IMR-90 (cell line): ENCODE results near the gene OCEL1. TPM values are rescaled to one million over a fixed set of nuclear protein-coding genes. Genes with fewer than 3 reads are reported as not detected.

Experiments
- ATAC-seq: fragments of 200-7000 bp; cut with Tn5 transposase; 2 replicates; pipeline ENCODE4 v1.9.1; 2020; ENCODE audit warnings: low read depth, mild to moderate bottlenecking, moderate library complexity
- BruUV-seq: library from RNA; stranded (reverse); fragments of 400-500 nt; replicated peaks from 2 replicates; lab custom pipeline; 2021; lab: Mats Ljungman, UMichigan
- CTCF ChIA-PET: fragments of 300-600 bp; formaldehyde crosslinking; extraction: SDS; loops from one replicate; lab custom pipeline; 2021; ENCODE audit warnings: antibody characterized with exemption; lab: Yijun Ruan, JAX
- POLR2A ChIA-PET: fragments of 300-600 bp; sonication (Branson Sonifier 250); formaldehyde crosslinking; loops from one replicate; lab custom pipeline; 2022; ENCODE audit warnings: antibody characterized with exemption; ENCODE audit not compliant: unreplicated experiment; lab: Charles Lee
- DNase-seq: peaks from one replicate; pipeline ENCODE4 v3.0.0; 2013
- H2AFZ ChIP-seq: replicated peaks from 2 replicates; pipeline ENCODE3; 2013; ENCODE audit warnings: low read length, mild to moderate bottlenecking; ENCODE audit not compliant: poor library complexity
- H2AK5ac ChIP-seq: 2 replicates; pipeline ENCODE4 v1.6.1; 2013; ENCODE audit warnings: low read depth, low read length, inconsistent platforms
- H2AK9ac ChIP-seq: replicated peaks from 2 replicates; pipeline ENCODE3; 2013; ENCODE audit warnings: mild to moderate bottlenecking, low read depth, low read length, moderate library complexity; ENCODE audit not compliant: poor library complexity
- H2BK120ac ChIP-seq: 2 replicates; pipeline ENCODE4 v1.6.1; 2013; ENCODE audit warnings: low read depth, low read length, inconsistent platforms
- H2BK15ac ChIP-seq: 3 replicates; pipeline ENCODE4 v1.6.1; 2013; ENCODE audit warnings: low read depth, low read length, inconsistent platforms
- H2BK20ac ChIP-seq: 2 replicates; pipeline ENCODE4 v1.6.1; 2013; ENCODE audit warnings: low read depth, mild to moderate bottlenecking, inconsistent platforms, low read length, moderate library complexity
- H2BK5ac ChIP-seq: 2 replicates; pipeline ENCODE4 v1.6.1; 2013; ENCODE audit warnings: mild to moderate bottlenecking, low read depth, low read length, inconsistent platforms; ENCODE audit not compliant: poor library complexity, severe bottlenecking
- H3K14ac ChIP-seq: replicated peaks from 2 replicates; pipeline ENCODE4 v1.6.1; 2013; ENCODE audit warnings: low read depth, low read length, inconsistent platforms
- H3K18ac ChIP-seq: 2 replicates; pipeline ENCODE4 v1.6.1; 2013; ENCODE audit warnings: low read depth, low read length, control low read depth
- H3K23ac ChIP-seq: 2 replicates; pipeline ENCODE4 v1.6.1; 2013; ENCODE audit warnings: low read depth, low read length, inconsistent platforms
- H3K27ac ChIP-seq: 2 replicates; pipeline ENCODE4 v1.5.1; 2013; ENCODE audit warnings: mild to moderate bottlenecking, control low read depth, low read length; ENCODE audit not compliant: insufficient read depth
- H3K27me3 ChIP-seq: 2 replicates; pipeline ENCODE4 v1.6.1; 2013; ENCODE audit warnings: low read length; ENCODE audit not compliant: control insufficient read depth, insufficient read depth
- H3K36me3 ChIP-seq: 2 replicates; pipeline ENCODE4 v1.6.1; 2013; ENCODE audit warnings: low read length, mixed read lengths; ENCODE audit not compliant: control insufficient read depth, insufficient read depth
- H3K4ac ChIP-seq: 2 replicates; pipeline ENCODE4 v1.6.1; 2013; ENCODE audit warnings: low read depth, low read length, inconsistent platforms
- H3K4me1 ChIP-seq: 2 replicates; pipeline ENCODE4 v1.6.1; 2013; ENCODE audit warnings: low read length, mixed read lengths; ENCODE audit not compliant: control insufficient read depth, insufficient read depth
- H3K4me2 ChIP-seq: 2 replicates; pipeline ENCODE4 v1.6.1; 2013; ENCODE audit warnings: low read depth, mild to moderate bottlenecking, control low read depth, low read length, moderate library complexity
- H3K4me3 ChIP-seq: 2 replicates; pipeline ENCODE4 v1.5.1; 2013; ENCODE audit warnings: low read depth, mild to moderate bottlenecking, control low read depth, low read length, moderate library complexity; ENCODE audit not compliant: insufficient read depth
- H3K56ac ChIP-seq: 2 replicates; pipeline ENCODE4 v1.6.1; 2013; ENCODE audit warnings: low read length, inconsistent platforms; ENCODE audit not compliant: insufficient read depth; ENCODE audit errors: extremely low read depth
- H3K79me1 ChIP-seq, 2 experiments: 2 replicates each; pipeline ENCODE4 v1.6.1; 2013; ENCODE audit warnings: low read length in 2 of 2, inconsistent platforms in 1 of 2, low read depth in 1 of 2
- H3K9ac ChIP-seq: 2 replicates; pipeline ENCODE4 v1.6.1; 2013; ENCODE audit warnings: low read depth, low read length, control low read depth
- H3K9me1 ChIP-seq: 2 replicates; pipeline ENCODE4 v1.6.1; 2013; ENCODE audit warnings: low read length, inconsistent platforms; ENCODE audit not compliant: insufficient read depth
- H3K9me3 ChIP-seq: 2 replicates; pipeline ENCODE4 v1.6.1; 2013; ENCODE audit warnings: low read length; ENCODE audit not compliant: control insufficient read depth, insufficient read depth
- H4K20me1 ChIP-seq: 2 replicates; pipeline ENCODE4 v1.6.1; 2013; ENCODE audit warnings: low read length, inconsistent platforms; ENCODE audit not compliant: insufficient read depth
- H4K5ac ChIP-seq: 2 replicates; pipeline ENCODE4 v1.6.1; 2013; ENCODE audit warnings: mild to moderate bottlenecking, low read depth, low read length, control low read depth
- H4K8ac ChIP-seq, 2 experiments: 2 replicates each; pipeline ENCODE4 v1.6.1; 2013; ENCODE audit warnings: low read depth in 2 of 2, low read length in 2 of 2, control low read depth in 1 of 2, inconsistent platforms in 1 of 2
- H4K91ac ChIP-seq: 2 replicates; pipeline ENCODE4 v1.6.1; 2013; ENCODE audit warnings: low read depth, low read length, inconsistent platforms; ENCODE audit not compliant: insufficient read depth
- BHLHE40 ChIP-seq: fragments of 150-350 bp; IDR thresholded peaks from 2 replicates; pipeline ENCODE4 v1.6.1; 2016; ENCODE audit warnings: mild to moderate bottlenecking, low read depth, low read length
- CEBPB ChIP-seq: IDR thresholded peaks from 2 replicates; pipeline ENCODE4 v1.6.1; 2012; ENCODE audit warnings: low read depth, low read length, improper control_type of control experiment
- CHD1 ChIP-seq: IDR thresholded peaks from 2 replicates; pipeline ENCODE4 v1.6.1; 2012; ENCODE audit warnings: low read depth, low read length, improper control_type of control experiment
- ELK1 ChIP-seq: fragments of 150-350 bp; IDR thresholded peaks from 2 replicates; pipeline ENCODE4 v1.6.1; 2016; ENCODE audit warnings: low read depth, mild to moderate bottlenecking, low read length, moderate library complexity, borderline replicate concordance
- FOS ChIP-seq: fragments of 150-350 bp; IDR thresholded peaks from 2 replicates; pipeline ENCODE4 v1.6.1; 2016; ENCODE audit warnings: low read depth, low read length
- MAFK ChIP-seq: IDR thresholded peaks from 2 replicates; pipeline ENCODE4 v1.6.1; 2012; ENCODE audit warnings: low read depth, low read length, improper control_type of control experiment
- MXI1 ChIP-seq: IDR thresholded peaks from 2 replicates; pipeline ENCODE4 v1.6.1; 2012; ENCODE audit warnings: low read depth, mild to moderate bottlenecking, low read length, moderate library complexity, borderline replicate concordance
- NFE2L2 ChIP-seq: fragments of 150-350 bp; IDR thresholded peaks from 2 replicates; pipeline ENCODE4 v1.6.1; 2016; ENCODE audit warnings: low read depth, mild to moderate bottlenecking, low read length
- POLR2A ChIP-seq: IDR thresholded peaks from 2 replicates; pipeline ENCODE4 v1.6.1; 2012; ENCODE audit warnings: mild to moderate bottlenecking, low read depth, low read length
- RAD21 ChIP-seq: IDR thresholded peaks from 2 replicates; pipeline ENCODE4 v1.6.1; 2012; ENCODE audit warnings: low read length, improper control_type of control experiment
- RCOR1 ChIP-seq: IDR thresholded peaks from 2 replicates; pipeline ENCODE4 v1.6.1; 2012; ENCODE audit warnings: mild to moderate bottlenecking, low read length, improper control_type of control experiment; ENCODE audit not compliant: insufficient replicate concordance
- SMC3 ChIP-seq: fragments of 150-350 bp; IDR thresholded peaks from 2 replicates; pipeline ENCODE4 v1.6.1; 2016; ENCODE audit warnings: low read depth, mild to moderate bottlenecking, antibody characterized with exemption, low read length, moderate library complexity
- USF2 ChIP-seq: fragments of 150-350 bp; IDR thresholded peaks from 2 replicates; pipeline ENCODE4 v1.6.1; 2017; ENCODE audit warnings: mild to moderate bottlenecking, antibody characterized with exemption, low read length, low read depth
- WGBS, 2 experiments: methylation state at CpG; one replicate each; pipeline versions ENCODE4 v1.1.5 to v1.1.7; 2013; ENCODE audit warnings: missing lambda C conversion rate in 2 of 2; ENCODE audit not compliant: insufficient read length in 1 of 2; ENCODE audit errors: extremely low coverage in 2 of 2; 5-methylcytosine and 5-hydroxymethylcytosine counted together
- dilution Hi-C: fragments of 300-500 bp; cut with HindIII; formaldehyde crosslinking; loops from one replicate; pipeline ENCODE4 v1.14.3; 2018; ENCODE audit warnings: low sequenced_read_pairs; ENCODE audit not compliant: unreplicated experiment
- in situ Hi-C: fragments of 300-500 bp; cut with MboI; formaldehyde crosslinking; loops from 3 replicates; pipeline ENCODE4 v1.14.3; 2019; ENCODE audit warnings: low sequenced_read_pairs, inconsistent platforms, mixed read lengths
- intact Hi-C: fragments of 100-400 bp; cut with micrococcal nuclease; formaldehyde crosslinking; loops from 2 replicates; pipeline ENCODE4 v1.10.0; 2022
- polyA plus RNA-seq, 3 experiments: library from polyadenylated mRNA; depleted of rRNA; stranded (reverse); fragments of >200 nt; gene quantifications; 2 replicates each; pipeline ENCODE4 v1.2.3, GENCODE V29; 2012; ENCODE audit warnings: low replicate concordance in 1 of 3
- total RNA-seq: library from RNA; depleted of rRNA; stranded (reverse); fragments of >200 nt; gene quantifications from 2 replicates; pipeline ENCODE4 v1.2.3, GENCODE V29; 2012

The OCEL1 gene
- total and polyA plus RNA-seq, 2 of the 4 experiments (the other 2 are of a cell fraction): 1.1 to 7.2 TPM

- Histone ChIP-seq H2BK5ac (no peak overlapping the region), H3K27me3 (no peaks in the 10 kb centered on the region), H3K9ac (no peak overlapping the region), H4K91ac (no peak overlapping the region), H3K14ac (no peak overlapping the region), H4K20me1 (no peaks in the 10 kb centered on the region), H2AK9ac (no peak overlapping the region), H4K5ac (no peak overlapping the region), H3K4me1 (no peaks in the 10 kb centered on the region), H3K4ac (no peak overlapping the region), H2BK15ac (no peak overlapping the region), H2AK5ac (no peak overlapping the region), H2BK20ac (no peak overlapping the region), H2BK120ac (no peak overlapping the region), H4K8ac (no peak overlapping the region), H3K9me3 (no peaks in the 10 kb centered on the region), H3K9me1 (no peaks in the 10 kb centered on the region), H3K4me2 (no peak overlapping the region), H3K18ac (no peak overlapping the region), H3K23ac (no peak overlapping the region), H3K27ac (no peak overlapping the region), H2AFZ (no peak overlapping the region), H3K56ac (no peak overlapping the region), H3K36me3 (peaks cover 80% of the 10 kb centered on the region), H3K4me3 (no peak overlapping the region), H3K79me1 (peaks cover 3 to 23% of the 10 kb centered on the region in 2 experiments; a peak in 3 of 4 replicates)
- DNase-seq: no peak
- intact Hi-C loops: no loop called here
- dilution Hi-C loops: no loop called here
- TF ChIP-seq RCOR1 (no peak), BHLHE40 (no peak), RAD21 (no peak), SMC3 (no peak), CEBPB (no peak), USF2 (no peak), MAFK (no peak), POLR2A (no peak), NFE2L2 (no peak), ELK1 (no peak), FOS (no peak), CHD1 (no peak), MXI1 (no peak)
- no peak for ATAC-seq
- in situ Hi-C loops: no loop called here
- ChIA-PET CTCF (no interaction called here), POLR2A (no interaction called here)
- WGBS, 2 experiments: 97 to 100% methylated on average over 3 to 4 of the region's 7 CpGs
- BruUV-seq: no TSS peak
These were observed 29.4 kb upstream of the OCEL1 start for GRCh38 chr19:17196610-17197009.
